NCI-H460 (cell line): ENCODE data around the gene HMGCL. TPM values are rescaled to one million over a fixed set of nuclear protein-coding genes. Genes with fewer than 3 reads are reported as not detected.
A peak's percentile ranks its signal among the peaks of the same experiment; 100 is the strongest.

Experiments used
- DNase-seq: peaks from one replicate; pipeline ENCODE4 v3.0.0-alpha.2; 2016; ENCODE audit warnings: low read depth; ENCODE audit errors: extremely low read depth
- total RNA-seq: library from RNA; depleted of rRNA; stranded (reverse); fragments of >200 nt; shearing (Covaris generic); gene quantifications from 2 replicates; pipeline ENCODE4 v1.2.3, GENCODE V29; 2014; rRNA removed

The HMGCL gene
- total RNA-seq, 1 experiment from 2014 or later, result 30.0 TPM

DNA sequence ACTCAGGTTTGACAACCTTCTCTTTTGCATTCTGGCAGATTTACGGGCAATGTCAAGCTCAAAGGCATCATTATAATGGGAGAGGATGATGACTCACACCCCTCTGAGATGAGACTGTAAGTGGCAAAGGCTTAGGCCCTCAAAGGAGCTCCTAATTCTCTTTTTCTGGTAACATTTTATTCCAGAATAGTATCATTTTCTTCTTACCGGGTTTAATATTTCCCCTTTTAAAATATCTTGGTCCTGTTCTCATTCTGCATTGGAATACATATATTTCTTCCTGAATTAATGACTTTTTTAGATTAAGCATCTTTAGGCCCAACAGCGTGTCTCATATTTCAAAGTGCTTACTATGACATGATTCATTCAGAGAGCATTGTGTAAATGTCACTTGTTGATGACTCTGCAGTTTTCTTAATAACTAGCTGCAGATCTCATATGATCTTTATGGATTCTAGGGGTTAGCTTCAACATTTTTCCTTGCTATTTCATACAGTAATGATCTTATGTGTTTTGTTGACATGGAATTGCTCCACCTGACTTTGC lies 45.3 kb downstream of the HMGCL start:
- DNase-seq, result no peak

DNA sequence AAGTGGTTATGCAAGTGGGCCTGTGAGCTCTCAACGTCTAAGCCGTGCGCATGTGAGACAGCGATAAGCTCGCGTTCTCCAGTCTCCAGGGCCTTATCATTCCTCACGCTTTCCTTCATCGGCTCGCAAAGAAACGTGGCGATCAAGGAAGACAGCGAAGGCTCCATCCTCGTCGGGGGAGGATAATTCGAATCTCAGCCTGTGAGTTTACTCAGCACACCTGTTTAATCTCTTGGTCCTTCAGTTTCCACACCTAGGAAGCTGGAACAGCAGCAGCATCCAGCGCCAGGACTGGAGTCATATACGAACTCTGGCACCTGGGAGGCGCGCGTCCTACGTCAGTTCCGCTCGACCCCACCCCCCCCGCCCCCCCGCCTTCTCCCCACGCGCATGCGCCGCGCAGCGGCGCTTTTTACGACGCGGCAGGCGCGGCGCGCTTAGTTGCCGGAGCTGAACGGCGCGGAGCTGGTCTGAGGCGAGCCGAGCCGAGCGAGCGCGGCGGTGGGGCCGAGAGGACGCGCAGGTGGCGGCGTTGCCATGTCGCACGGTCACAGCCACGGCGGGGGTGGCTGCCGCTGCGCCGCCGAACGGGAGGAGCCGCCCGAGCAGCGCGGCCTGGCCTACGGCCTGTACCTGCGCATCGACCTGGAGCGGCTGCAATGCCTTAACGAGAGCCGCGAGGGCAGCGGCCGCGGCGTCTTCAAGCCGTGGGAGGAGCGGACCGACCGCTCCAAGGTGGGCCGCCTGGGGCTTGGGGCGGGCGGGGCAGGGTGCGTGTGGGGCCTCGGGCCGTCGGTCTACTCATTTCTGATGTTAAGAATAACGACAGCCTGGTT lies 47.0 kb downstream of the HMGCL start, which contains the start of gene PITHD1:
Gene PITHD1, plus strand, starts transcription at position 440 of the 836 bp plus-strand sequence. Its CDS starts 98 bp downstream, at position 538.
- peak; percentile 64 for DNase-seq

DNA sequence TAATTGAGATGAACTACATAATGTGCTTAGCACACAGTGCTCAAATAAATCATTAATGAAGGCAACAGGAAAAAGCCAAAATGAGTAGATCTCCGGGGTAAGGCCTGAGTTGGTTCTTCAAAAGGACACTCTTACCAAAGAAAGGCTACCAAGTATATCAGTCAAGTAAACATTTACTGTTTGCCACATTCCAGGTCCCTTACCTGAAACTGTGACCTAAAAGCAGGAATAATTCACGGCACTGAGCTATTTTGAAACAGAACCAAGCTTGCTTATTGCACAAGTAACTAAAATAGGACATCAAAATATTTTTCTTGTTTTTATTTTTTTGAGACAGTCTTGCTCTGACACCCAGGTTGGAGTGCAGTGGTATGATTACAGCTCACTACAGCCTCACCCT lies 49.0 kb downstream of the HMGCL start:
- no peak for DNase-seq

DNA sequence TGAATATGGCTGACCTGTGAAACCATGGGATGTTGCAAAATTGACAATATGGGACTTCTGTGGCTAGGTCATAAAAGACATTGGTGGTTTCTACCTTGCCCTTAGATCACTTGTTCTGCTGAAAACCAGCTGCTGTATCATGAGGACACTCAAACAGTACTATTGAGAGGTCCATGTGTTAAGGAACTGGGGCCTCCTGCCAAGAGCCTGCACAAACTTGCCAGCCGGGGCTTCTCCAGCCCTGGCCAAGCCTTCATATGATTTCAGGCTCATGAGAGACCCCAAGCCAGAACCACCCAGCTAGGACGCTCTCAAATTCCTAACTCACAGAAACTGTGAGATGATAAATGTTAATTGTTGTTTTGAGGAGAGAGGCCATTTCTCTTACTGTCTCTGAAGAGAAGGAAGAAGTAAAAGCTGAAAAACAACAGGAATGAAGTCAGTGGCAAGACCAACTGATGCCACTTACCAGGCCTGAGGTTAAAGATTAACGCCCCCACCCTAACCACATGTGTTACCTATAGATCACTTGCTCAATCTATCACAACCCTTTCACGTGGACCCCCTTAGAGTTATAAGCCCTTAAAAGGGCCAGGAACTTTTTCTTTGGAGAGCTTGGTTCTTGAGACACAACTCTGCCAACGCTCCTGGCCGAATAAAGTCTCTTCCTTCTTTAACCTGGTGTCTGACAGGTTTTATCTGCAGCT lies 50.9 kb downstream of the HMGCL start:
- no peak for DNase-seq

DNA sequence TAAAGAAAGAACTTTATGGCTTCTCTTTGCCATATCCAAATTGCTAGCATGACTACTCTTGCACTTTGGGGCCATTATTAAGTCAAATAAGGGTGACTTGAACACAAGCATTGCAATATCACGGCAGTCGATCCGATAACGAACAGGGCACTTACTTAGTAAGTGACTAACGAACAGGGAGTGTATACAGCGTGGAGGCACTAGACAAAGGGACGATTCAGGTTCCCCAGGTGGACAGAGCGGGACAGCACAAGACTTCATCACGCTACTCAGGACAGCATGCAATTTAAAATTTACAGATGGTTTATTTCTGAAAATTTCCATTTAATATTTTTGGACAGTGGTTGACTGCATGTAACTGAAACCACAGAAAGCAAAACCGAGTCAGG lies 52.4 kb downstream of the HMGCL start:
- DNase-seq, result no peak

DNA sequence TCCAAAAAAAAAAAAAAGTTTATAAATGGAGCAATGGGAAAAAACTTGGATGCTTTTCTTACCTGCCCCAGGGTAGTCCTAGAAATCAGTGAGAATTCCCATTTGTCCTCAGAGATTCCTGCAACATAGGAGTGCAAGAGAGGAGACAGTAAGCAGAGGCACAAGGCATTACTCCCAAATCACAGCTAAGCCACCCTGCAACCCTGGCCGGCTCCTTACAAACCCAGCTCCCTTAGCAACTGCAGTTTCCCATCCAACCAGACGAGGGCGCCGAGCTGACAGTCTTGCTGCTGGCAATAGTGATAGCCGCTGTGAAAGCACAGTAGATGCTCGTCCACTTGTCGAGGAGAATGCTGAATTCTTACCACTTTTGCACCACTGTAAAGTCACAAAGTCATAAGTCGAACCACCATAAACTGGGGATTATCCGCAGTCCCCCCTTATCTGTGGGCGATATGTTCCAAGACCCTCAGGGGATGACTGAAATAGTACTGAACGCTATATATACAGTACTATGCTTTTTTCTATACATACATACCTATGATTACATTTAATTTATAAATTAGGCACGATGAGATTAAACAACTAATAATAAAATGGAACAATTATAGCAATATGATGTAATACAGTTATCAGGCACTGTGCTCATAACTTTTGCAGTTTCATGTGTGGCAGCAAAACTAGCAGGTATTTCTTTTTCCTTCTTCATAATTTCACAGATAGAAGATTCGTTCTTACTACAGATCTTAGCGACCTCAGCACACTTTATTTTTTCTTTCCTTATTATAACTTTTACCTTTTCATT lies 53.0 kb downstream of the HMGCL start:
- DNase-seq, result peak; percentile 78

DNA sequence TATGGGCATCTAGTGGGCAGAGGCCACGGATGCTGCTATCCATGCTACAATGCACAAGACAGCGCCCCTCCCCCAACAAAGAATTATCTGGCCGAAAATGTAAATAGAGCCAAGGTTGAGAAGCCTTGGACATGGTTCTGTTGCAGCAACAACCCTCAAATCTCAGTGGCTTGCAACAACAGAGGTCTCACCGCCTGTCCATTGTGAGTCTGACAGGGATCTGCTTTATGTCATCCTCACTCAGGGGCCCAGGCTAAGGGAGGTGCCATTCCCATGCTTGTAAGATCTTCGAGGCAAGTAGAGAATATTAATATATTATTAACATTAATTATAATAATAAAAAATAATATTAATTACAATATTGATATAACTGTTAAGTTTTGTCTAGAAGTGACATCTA lies 56.5 kb downstream of the HMGCL start:
- no peak for DNase-seq

DNA sequence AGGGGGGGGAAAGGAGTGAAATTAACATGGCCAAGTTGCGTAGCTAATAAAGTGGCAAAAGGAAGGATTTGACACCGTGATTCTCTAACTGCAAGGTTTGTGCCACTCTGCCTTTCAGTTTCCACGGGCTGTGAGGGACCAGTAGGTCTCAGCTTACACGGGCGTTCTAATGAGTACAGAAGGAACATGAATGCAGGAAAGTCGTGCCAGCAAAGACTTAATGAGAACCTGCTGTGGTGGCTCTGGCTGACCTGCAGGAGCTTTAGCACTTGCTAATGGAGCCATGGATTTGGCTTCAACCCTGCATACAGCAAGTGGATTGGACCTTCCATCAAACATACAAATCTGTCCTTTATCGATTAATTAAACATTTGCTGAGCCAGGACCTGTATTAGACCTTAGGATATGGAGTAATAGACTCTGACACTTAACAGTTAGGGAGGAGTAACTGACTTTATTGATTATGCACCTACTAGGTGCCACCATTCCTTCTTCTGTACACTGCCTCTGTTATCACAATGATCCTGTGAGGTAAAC lies 62.1 kb downstream of the HMGCL start:
- DNase-seq, result no peak

DNA sequence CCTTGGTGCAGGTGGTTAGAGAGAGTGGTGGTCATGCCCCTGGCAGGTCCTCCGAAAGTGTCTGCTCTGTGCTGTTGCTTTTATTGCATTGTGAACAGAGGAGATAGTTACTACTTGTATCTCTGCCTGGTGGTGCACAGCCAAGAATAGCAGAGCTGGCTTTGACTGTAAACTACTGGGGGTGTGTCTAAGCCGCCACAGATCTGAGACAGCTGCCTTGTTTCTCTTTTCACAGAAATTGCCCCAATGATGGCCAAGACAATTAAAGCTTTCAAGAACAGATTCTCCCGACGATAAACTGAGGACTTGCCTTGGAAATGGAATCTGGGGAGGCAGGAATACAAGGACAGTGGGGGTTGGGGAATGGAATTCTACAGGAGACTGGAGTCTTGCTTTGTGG lies 66.0 kb downstream of the HMGCL start:
- DNase-seq, result no peak

DNA sequence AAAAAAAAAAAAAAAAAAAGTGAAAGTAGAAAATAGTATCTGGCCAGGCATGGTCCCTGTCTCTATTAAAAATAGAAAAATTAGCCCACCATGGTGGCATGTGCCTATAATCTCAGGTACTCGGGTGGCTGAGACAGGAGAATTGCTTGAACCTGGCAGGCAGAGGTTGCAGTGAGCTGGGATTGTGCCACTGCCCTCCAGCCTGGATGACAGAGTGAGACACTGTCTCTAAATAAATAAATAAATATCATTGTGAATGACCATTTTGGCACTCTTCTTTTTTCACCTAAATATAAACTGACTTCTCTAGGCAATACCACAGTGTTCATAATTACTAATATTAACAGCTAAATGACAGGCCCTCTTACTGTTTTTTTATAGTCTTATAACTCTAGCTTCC lies 67.4 kb downstream of the HMGCL start:
- no peak for DNase-seq

DNA sequence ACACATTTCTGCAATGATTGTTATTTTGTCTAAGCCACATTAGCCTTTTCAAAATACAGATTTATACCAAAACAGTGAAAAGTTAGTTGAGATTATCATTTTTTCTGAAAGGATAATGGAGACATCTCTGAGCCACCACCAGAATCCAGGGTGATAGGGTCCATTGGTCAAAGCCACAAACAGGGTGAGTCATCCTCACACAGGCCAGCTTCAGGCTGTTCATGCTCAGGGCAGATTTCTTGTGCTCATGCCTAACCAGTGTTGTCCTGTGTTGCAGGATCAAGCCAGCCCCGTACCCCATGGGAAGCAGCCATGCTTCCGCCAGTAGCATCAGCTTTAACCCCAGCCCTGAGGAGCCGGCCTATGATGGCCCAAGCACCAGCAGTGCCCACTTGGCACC lies 68.6 kb downstream of the HMGCL start:
- no peak for DNase-seq

DNA sequence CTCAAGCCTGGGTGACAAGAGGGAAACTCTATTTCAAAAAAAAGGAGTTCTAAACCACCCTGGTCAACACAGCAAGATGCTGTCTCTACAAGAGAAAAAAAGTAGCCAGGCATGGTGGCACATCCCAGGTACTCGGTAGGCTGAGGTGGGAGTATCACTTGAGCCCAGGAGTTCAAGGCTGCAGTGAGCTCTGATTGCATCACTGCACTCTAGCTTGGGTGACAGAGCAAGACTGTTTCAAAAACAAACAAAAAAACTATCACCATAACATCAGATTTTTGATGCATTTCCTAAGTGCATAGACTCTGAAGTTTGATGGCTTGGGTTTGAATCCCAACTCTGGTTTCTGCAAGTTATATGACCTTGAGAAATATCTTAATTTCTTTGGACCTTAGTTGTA lies 72.3 kb downstream of the HMGCL start:
- no peak for DNase-seq

Other genes with a start within 250 kb of the HMGCL start
- 2,020 and 2,371 TPM in 2 replicates for gene RPL11, start 133.6 kb downstream of the HMGCL start, total RNA-seq
- 29.5 and 31.1 TPM in 2 replicates for gene ELOA, start 82.0 kb downstream of the HMGCL start, total RNA-seq
- gene PITHD1, start 47.0 kb downstream of the HMGCL start, total RNA-seq, result 40.1 TPM in 2 replicates
- 50.8 and 54.3 TPM in 2 replicates for gene LYPLA2, start 34.3 kb downstream of the HMGCL start, total RNA-seq
- 36.2 and 37.2 TPM in 2 replicates for gene GALE, start 24.7 kb downstream of the HMGCL start, total RNA-seq
- gene FUCA1, start 42.9 kb upstream of the HMGCL start, total RNA-seq, result 16.6 and 17.1 TPM in 2 replicates
- not detected in 2 replicates for gene CNR2, start 87.9 kb upstream of the HMGCL start, total RNA-seq
- gene PNRC2, start 134.4 kb upstream of the HMGCL start, total RNA-seq, result 74.6 and 84.0 TPM in 2 replicates
- gene SRSF10, start 154.9 kb upstream of the HMGCL start, total RNA-seq, result 79.1 and 90.5 TPM in 2 replicates